ENCODE data around the gene DCAF11. TPM values are rescaled to one million over a fixed set of nuclear protein-coding genes. Genes with fewer than 3 reads are reported as not detected.

DCAF11 gene
- total and polyA plus RNA-seq, 2 of the 13 experiments (the other 11 are each of a cell fraction or from before 2014, with no cell fraction given), result 150 to 257 TPM

GRCh38 chr14:24137529-24138395 is 23.2 kb downstream of the DCAF11 start (continued):
- no peak for TF ChIP-seq ELK4 (CRISPR knock-in tag; IDR thresholded peaks at IDR 0.05; ENCODE audit: borderline replicate concordance)
- TF ChIP-seq ZNF564 (CRISPR knock-in tag; IDR thresholded peaks at IDR 0.05), result no peak
- TF ChIP-seq ZSCAN22 (CRISPR knock-in tag; IDR thresholded peaks at IDR 0.05), result no peak
- no peak for TF ChIP-seq FOSL1 (CRISPR knock-in tag; IDR thresholded peaks at IDR 0.05; ENCODE audit: borderline replicate concordance)
- 0 out of 2 replicates have a peak, but pooled peaks have one; percentile 8 for TF ChIP-seq PPARG (CRISPR knock-in tag; conservative IDR thresholded peaks at IDR 0.05)
- TF ChIP-seq CREBL2 (CRISPR knock-in tag; IDR thresholded peaks at IDR 0.05; ENCODE audit: borderline replicate concordance), result no peak
- no peak for TF ChIP-seq BRF2 (CRISPR knock-in tag; IDR thresholded peaks at IDR 0.05)
- no peak for TF ChIP-seq FOXJ3 (CRISPR knock-in tag; IDR thresholded peaks at IDR 0.05; ENCODE audit: borderline replicate concordance)
- no peak for TF ChIP-seq NFE2L1 (CRISPR knock-in tag; IDR thresholded peaks at IDR 0.05; ENCODE audit: borderline replicate concordance)
- TF ChIP-seq THAP7 (CRISPR knock-in tag; IDR thresholded peaks at IDR 0.05), result peak; percentile 55; the same call in 1 of the 2 replicates
- no peak for TF ChIP-seq AGO1 (IDR thresholded peaks at IDR 0.05; ENCODE audit: low read depth, low read length, poor library complexity, severe bottlenecking)
- no peak for TF ChIP-seq EP300 (IDR thresholded peaks at IDR 0.05; ENCODE audit: low read depth in 2 of 2, low read length in 2 of 2)
- 0 out of 2 replicates have a peak, but pooled peaks have one; percentile 28 for TF ChIP-seq EP300 (CRISPR knock-in tag; IDR thresholded peaks at IDR 0.05; ENCODE audit: borderline replicate concordance)
- no peak for TF ChIP-seq ZNF557 (CRISPR knock-in tag; IDR thresholded peaks at IDR 0.05)
- no peak for TF ChIP-seq MAFF (IDR thresholded peaks at IDR 0.05; ENCODE audit: low read depth, low read length)
- 0 out of 2 replicates have a peak, but pooled peaks have one; percentile 20 for TF ChIP-seq ZNF451 (CRISPR knock-in tag; IDR thresholded peaks at IDR 0.05)
- no peak for TF ChIP-seq ZNF841 (CRISPR knock-in tag; IDR thresholded peaks at IDR 0.05; ENCODE audit: borderline replicate concordance)
- TF ChIP-seq KAT7 (CRISPR knock-in tag; IDR thresholded peaks at IDR 0.05; ENCODE audit: borderline replicate concordance), result no peak
- no peak for TF ChIP-seq MXD3 (CRISPR knock-in tag; IDR thresholded peaks at IDR 0.05)
- TF ChIP-seq ZNF501 (CRISPR knock-in tag; IDR thresholded peaks at IDR 0.05), result no peak
- TF ChIP-seq ZNF30 (CRISPR knock-in tag; IDR thresholded peaks at IDR 0.05), result no peak
- no peak for TF ChIP-seq MLXIP (CRISPR knock-in tag; IDR thresholded peaks at IDR 0.05; ENCODE audit: borderline replicate concordance)
- no peak for TF ChIP-seq GZF1 (CRISPR knock-in tag; IDR thresholded peaks at IDR 0.05)
